DND-41 (cell line): ENCODE results near the gene NRN1.

Experiments
- CTCF ChIP-seq: IDR thresholded peaks from 2 replicates; pipeline ENCODE4 v1.5.1; 2012; ENCODE audit warnings: borderline replicate concordance, low read length, moderate library complexity, mild to moderate bottlenecking; ENCODE audit not compliant: poor library complexity, severe bottlenecking; ENCODE audit errors: extremely low read depth
- EZH2 ChIP-seq: IDR thresholded peaks from 3 replicates; pipeline ENCODE4 v1.6.1; 2012; ENCODE audit warnings: borderline replicate concordance, low read depth, mild to moderate bottlenecking, moderate library complexity, low read length, inconsistent platforms; ENCODE audit not compliant: severe bottlenecking

GRCh38 chr6:5995658-5995948 is 11.1 kb downstream of the NRN1 start:
- TF ChIP-seq CTCF (no peak), EZH2 (no peak)
